Breast epithelium (tissue), 4 donors: ENCODE measurements around the gene LILRA6. TPM values are rescaled to one million over a fixed set of nuclear protein-coding genes. Genes with fewer than 3 reads are reported as not detected.
"Not testable (repeated sequence)": the region's sequence is repeated elsewhere in the genome, so short reads cannot be mapped to it uniquely, and the experiment has no call there.

Experiments used
- DNase-seq, 2 donors: peaks; one replicate each; pipeline ENCODE4 v3.0.0-alpha.2; 2019; ENCODE audit warnings: low spot score in 2 of 2
- H3K27ac ChIP-seq, 2 donors: fragments of 200-600 bp; sonication (generic) in 1 of 2; one replicate each; pipeline ENCODE4 v1.5.1; 2016 to 2019; ENCODE audit warnings: mild to moderate bottlenecking in 1 of 2
- H3K27me3 ChIP-seq, 2 donors: fragments of 200-600 bp; sonication (generic) in 1 of 2; one replicate each; pipeline versions ENCODE4 v1.5.1 to v1.6.0; 2017 to 2019; ENCODE audit warnings: control low read depth in 1 of 2, mild to moderate bottlenecking in 1 of 2
- H3K36me3 ChIP-seq: fragments of 200-600 bp; one replicate; pipeline ENCODE4 v1.5.1; 2019
- H3K4me1 ChIP-seq, 2 donors: fragments of 200-600 bp; sonication (generic); one replicate each; pipeline ENCODE4 v1.5.1; 2016 to 2019; ENCODE audit warnings: control low read depth in 1 of 2
- H3K4me3 ChIP-seq, 3 donors: fragments of 200-600 bp; sonication (generic); 1 replicate in 2 of 3; 2 replicates in 1 of 3; pipeline ENCODE4 v1.5.1; 2016 to 2019; ENCODE audit warnings: mild to moderate bottlenecking in 3 of 3, moderate library complexity in 2 of 3
- H3K9me3 ChIP-seq, 2 donors: fragments of 200-600 bp; sonication (generic) in 1 of 2; one replicate each; pipeline ENCODE4 v1.5.1; 2016 to 2019; ENCODE audit warnings: control low read depth in 1 of 2
- CTCF ChIP-seq, 3 donors: fragments of 450-650 bp; IDR thresholded peaks; one replicate each; pipeline ENCODE4 v1.5.1; 2016 to 2017; ENCODE audit warnings: antibody characterized with exemption in 3 of 3, mild to moderate bottlenecking in 3 of 3, moderate library complexity in 3 of 3
- POLR2A ChIP-seq: fragments of 450-650 bp; IDR thresholded peaks from one replicate; pipeline ENCODE4 v1.6.1; 2016; ENCODE audit warnings: antibody characterized with exemption, mild to moderate bottlenecking, moderate library complexity
- POLR2AphosphoS5 ChIP-seq, 3 donors: sonication (generic); formaldehyde crosslinking; IDR thresholded peaks; one replicate each; pipeline ENCODE4 v1.6.1; 2017; ENCODE audit warnings: antibody characterized with exemption in 3 of 3
- intact Hi-C: fragments of 100-400 bp; cut with DNase I; formaldehyde crosslinking; loops from one replicate; pipeline ENCODE4 v1.15.1; 2023; ENCODE audit warnings: low total_unique reads
- total RNA-seq, 3 donors: library from RNA; depleted of rRNA; stranded (reverse); fragments of >200 nt; gene quantifications; one replicate each; pipeline ENCODE4 v1.1.0, GENCODE V29; 2016

The LILRA6 gene
- total RNA-seq, 3 donors from 2014 or later, result 1.3 to 2.9 (median 1.8) TPM

- intact Hi-C loops, DNase-seq, H3K4me1 ChIP-seq, H3K4me3 ChIP-seq, H3K36me3 ChIP-seq, H3K27ac ChIP-seq, H3K9me3 ChIP-seq, H3K27me3 ChIP-seq: not testable (repeated sequence)
Measured at GRCh38 chr19:54221947-54222346, 20.6 kb downstream of the LILRA6 start.

GRCh38 chr19:54219702-54220101 is 22.9 kb downstream of the LILRA6 start:
- H3K4me1 ChIP-seq, DNase-seq, H3K9me3 ChIP-seq, H3K27me3 ChIP-seq, intact Hi-C loops, H3K4me3 ChIP-seq, H3K27ac ChIP-seq, H3K36me3 ChIP-seq: not testable (repeated sequence)

GRCh38 chr19:54218960-54219661 is 23.5 kb downstream of the LILRA6 start:
- H3K9me3 ChIP-seq, result no peaks in the 10 kb centered on the region
- DNase-seq, result no peak
- H3K36me3 ChIP-seq, result no peaks in the 10 kb centered on the region
- intact Hi-C loops, result no loop called here
- H3K4me3 ChIP-seq, result no peak overlapping the region
- no peak overlapping the region for H3K27ac ChIP-seq
- no peaks in the 10 kb centered on the region for H3K4me1 ChIP-seq
- TF ChIP-seq POLR2A, result no peak
- no peak for TF ChIP-seq POLR2AphosphoS5 (IDR thresholded peaks at IDR 0.05)
- TF ChIP-seq CTCF (IDR thresholded peaks at IDR 0.05), result no peak
- peaks cover 0 to 7% of the 10 kb centered on the region in 2 donors for H3K27me3 ChIP-seq

GRCh38 chr19:54218259-54218658 is 24.3 kb downstream of the LILRA6 start:
- Histone ChIP-seq H3K9me3 (no peaks in the 10 kb centered on the region), H3K4me1 (no peaks in the 10 kb centered on the region), H3K27ac (no peak overlapping the region), H3K36me3 (no peaks in the 10 kb centered on the region), H3K4me3 (no peak overlapping the region), H3K27me3 (peaks cover 0 to 7% of the 10 kb centered on the region in 2 donors)
- TF ChIP-seq POLR2A, result no peak
- TF ChIP-seq CTCF (IDR thresholded peaks at IDR 0.05), result no peak
- no peak for TF ChIP-seq POLR2AphosphoS5 (IDR thresholded peaks at IDR 0.05)
- no peak for DNase-seq
- intact Hi-C loops, result no loop called here

GRCh38 chr19:54217517-54218247 is 24.9 kb downstream of the LILRA6 start:
- DNase-seq, H3K36me3 ChIP-seq, H3K4me1 ChIP-seq, intact Hi-C loops, H3K9me3 ChIP-seq, H3K4me3 ChIP-seq, H3K27me3 ChIP-seq, H3K27ac ChIP-seq: not testable (repeated sequence)

GRCh38 chr19:54216869-54217268 is 25.7 kb downstream of the LILRA6 start:
- intact Hi-C loops, result no loop called here
- Histone ChIP-seq H3K4me3 (no peak overlapping the region), H3K4me1 (no peaks in the 10 kb centered on the region), H3K27ac (no peak overlapping the region), H3K9me3 (no peaks in the 10 kb centered on the region), H3K27me3 (no peaks in the 10 kb centered on the region), H3K36me3 (no peaks in the 10 kb centered on the region)
- DNase-seq, result no peak
- TF ChIP-seq CTCF (IDR thresholded peaks at IDR 0.05) (no peak), POLR2AphosphoS5 (IDR thresholded peaks at IDR 0.05) (no peak), POLR2A (no peak)

- H3K4me1 ChIP-seq, H3K27me3 ChIP-seq, H3K9me3 ChIP-seq, H3K27ac ChIP-seq, H3K36me3 ChIP-seq, H3K4me3 ChIP-seq, DNase-seq, intact Hi-C loops: not testable (repeated sequence)
Measured at GRCh38 chr19:54214734-54215133, 27.9 kb downstream of the LILRA6 start.

GRCh38 chr19:54214217-54214616 is 28.4 kb downstream of the LILRA6 start:
- H3K4me3 ChIP-seq, H3K4me1 ChIP-seq, H3K27me3 ChIP-seq, H3K9me3 ChIP-seq, intact Hi-C loops, H3K27ac ChIP-seq, DNase-seq, H3K36me3 ChIP-seq: not testable (repeated sequence)
